Right lobe of liver (tissue), 6 donors: ENCODE data around the gene MIEF1. TPM values are rescaled to one million over a fixed set of nuclear protein-coding genes. Genes with fewer than 3 reads are reported as not detected.
A peak's percentile ranks its signal among the peaks of the same experiment; 100 is the strongest.

Source experiments
- ATAC-seq, 4 donors: fragments of 200-7000 bp; cut with Tn5 transposase; one replicate each; pipeline ENCODE4 v1.9.1; 2020; ENCODE audit warnings: mild to moderate bottlenecking in 4 of 4, moderate library complexity in 4 of 4
- DNase-seq, 3 donors: peaks; one replicate each; pipeline ENCODE4 v3.0.0-alpha.2; 2020
- H3K27ac ChIP-seq, 3 donors: fragments of 200-600 bp; one replicate each; pipeline ENCODE4 v1.8.0; 2022
- H3K27me3 ChIP-seq, 2 donors: fragments of 200-600 bp; one replicate each; pipeline ENCODE4 v1.8.0; 2022
- H3K36me3 ChIP-seq, 4 donors: fragments of 200-600 bp; sonication (generic) in 1 of 4; one replicate each; pipeline versions ENCODE4 v1.5.1 to v1.8.0; 2017 to 2022; ENCODE audit warnings: control low read depth in 1 of 4
- H3K4me1 ChIP-seq, 4 donors: fragments of 200-600 bp; sonication (generic) in 1 of 4; one replicate each; pipeline versions ENCODE4 v1.5.1 to v1.8.0; 2017 to 2022; ENCODE audit warnings: control low read depth in 1 of 4
- H3K4me3 ChIP-seq, 3 donors: fragments of 200-600 bp; one replicate each; pipeline ENCODE4 v1.8.0; 2022
- H3K9me3 ChIP-seq, 4 donors: fragments of 200-600 bp; sonication (generic) in 1 of 4; one replicate each; pipeline versions ENCODE4 v1.5.1 to v1.8.0; 2017 to 2022; ENCODE audit warnings: control low read depth in 1 of 4
- POLR2A ChIP-seq: fragments of 450-650 bp; IDR thresholded peaks from one replicate; pipeline ENCODE4 v1.6.1; 2017; ENCODE audit warnings: antibody characterized with exemption, mild to moderate bottlenecking
- WGBS: methylation state at CpG from one replicate; pipeline ENCODE4 v1.1.6; 2018; ENCODE audit warnings: low coverage, low lambda C conversion rate; ENCODE audit not compliant: insufficient coverage; ENCODE audit errors: missing lambda C conversion rate; 5-methylcytosine and 5-hydroxymethylcytosine counted together
- intact Hi-C, 2 donors: fragments of 100-400 bp; cut with DNase I; formaldehyde crosslinking; loops; one replicate each; pipeline versions ENCODE4 v1.11.2 to v1.14.1; 2022
- total RNA-seq, 6 experiments: library from RNA; depleted of rRNA in 2 of 6; stranded (reverse); fragments of >200 nt in 2 of 6; fragmentation: NEBNext Ultra II Directional in 3 of 6; extraction: Animal tissue kit (Norgen Biotek cat#: 25700) in 3 of 6; gene quantifications; one replicate each; pipeline versions ENCODE4 v1.1.0 to v1.2.4, GENCODE V29; 2016 to 2023
- TF ChIP-seq, protein P1 (sequence below), 4 donors: fragments of 200-600 bp in 3 of 4; fragments of 450-650 bp in 1 of 4; IDR thresholded peaks; one replicate each; pipeline versions ENCODE4 v1.5.1 to v1.8.0; 2016 to 2022; ENCODE audit warnings: antibody characterized with exemption in 4 of 4, mild to moderate bottlenecking in 2 of 4
- donor health status: DM: no; HTN: yes; CAD: no.
- donor health status: DM: no; HTN: no; CAD: no.
- donor health status: DM: no; HTN: no; CAD: no.
- donor health status: DM: no; HTN: yes; CAD: no.
- donor health status: DM: no; HTN: yes; CAD: no.

MIEF1 gene
- total RNA-seq, 6 experiments from 2014 or later = 17.4 to 24.4 (median 21.5) TPM

GRCh38 chr22:39534092-39534506 is 32.0 kb downstream of the MIEF1 start:
- Histone ChIP-seq H3K4me1 (peaks cover 0 to 31% (median 10%) of the 10 kb centered on the region in 4 donors), H3K9me3 (no peaks in the 10 kb centered on the region), H3K27ac (no peak overlapping the region), H3K27me3 (no peaks in the 10 kb centered on the region), H3K4me3 (no peak overlapping the region), H3K36me3 (peaks cover 0 to 11% (median 0%) of the 10 kb centered on the region in 4 donors)
- WGBS = 75% methylated on average over 7 of the region's 12 CpGs
- TF ChIP-seq POLR2A = no peak
- TF ChIP-seq, protein P1, sequence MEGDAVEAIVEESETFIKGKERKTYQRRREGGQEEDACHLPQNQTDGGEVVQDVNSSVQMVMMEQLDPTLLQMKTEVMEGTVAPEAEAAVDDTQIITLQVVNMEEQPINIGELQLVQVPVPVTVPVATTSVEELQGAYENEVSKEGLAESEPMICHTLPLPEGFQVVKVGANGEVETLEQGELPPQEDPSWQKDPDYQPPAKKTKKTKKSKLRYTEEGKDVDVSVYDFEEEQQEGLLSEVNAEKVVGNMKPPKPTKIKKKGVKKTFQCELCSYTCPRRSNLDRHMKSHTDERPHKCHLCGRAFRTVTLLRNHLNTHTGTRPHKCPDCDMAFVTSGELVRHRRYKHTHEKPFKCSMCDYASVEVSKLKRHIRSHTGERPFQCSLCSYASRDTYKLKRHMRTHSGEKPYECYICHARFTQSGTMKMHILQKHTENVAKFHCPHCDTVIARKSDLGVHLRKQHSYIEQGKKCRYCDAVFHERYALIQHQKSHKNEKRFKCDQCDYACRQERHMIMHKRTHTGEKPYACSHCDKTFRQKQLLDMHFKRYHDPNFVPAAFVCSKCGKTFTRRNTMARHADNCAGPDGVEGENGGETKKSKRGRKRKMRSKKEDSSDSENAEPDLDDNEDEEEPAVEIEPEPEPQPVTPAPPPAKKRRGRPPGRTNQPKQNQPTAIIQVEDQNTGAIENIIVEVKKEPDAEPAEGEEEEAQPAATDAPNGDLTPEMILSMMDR (IDR thresholded peaks at IDR 0.05) = no peak
- DNase-seq = no peak
- intact Hi-C loops = no loop called here
- no peak for ATAC-seq

DNA sequence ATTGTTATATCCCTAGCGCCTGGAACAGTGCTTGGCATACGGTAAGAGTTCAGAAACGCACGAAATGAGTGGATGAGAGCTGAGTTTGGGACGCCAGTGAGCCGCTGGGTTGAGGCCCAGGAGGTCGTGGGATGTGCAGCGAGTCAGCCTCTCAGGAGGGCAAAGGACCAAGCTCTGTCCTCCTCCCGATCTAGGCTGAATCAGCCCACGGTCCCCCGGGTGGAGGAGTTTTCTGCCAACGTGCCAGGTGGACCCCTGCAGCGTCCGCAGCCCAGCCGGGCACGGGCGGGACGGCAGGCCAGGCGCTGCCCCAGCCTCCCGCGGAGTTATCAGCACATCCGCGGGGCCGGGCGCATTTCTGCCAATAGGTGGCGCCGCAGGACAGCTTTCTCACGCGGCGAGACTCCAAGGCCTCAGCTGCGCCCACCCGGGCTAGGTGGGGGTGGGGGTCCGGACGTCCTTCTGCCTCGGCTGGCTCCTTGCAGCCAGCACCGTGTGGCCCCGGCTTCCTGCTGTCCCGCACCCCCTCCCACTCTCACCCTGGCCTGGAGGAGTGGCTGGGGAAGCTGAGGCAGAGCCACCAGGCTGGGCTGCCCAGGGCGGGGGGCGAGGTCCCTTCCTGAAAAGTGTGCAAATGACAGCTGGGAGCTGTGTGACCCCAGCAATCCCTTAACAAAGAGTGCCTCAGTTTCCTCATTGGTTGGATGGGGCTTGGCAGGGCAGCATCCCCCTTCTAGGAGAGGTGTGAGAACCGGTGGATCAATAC is 32.7 kb downstream of the MIEF1 start:
- Histone ChIP-seq H3K27ac (no peak overlapping the region), H3K4me3 (no peak overlapping the region), H3K4me1 (peaks cover 0 to 24% (median 9%) of the 10 kb centered on the region in 4 donors), H3K9me3 (no peaks in the 10 kb centered on the region), H3K36me3 (peaks cover 0 to 6% (median 0%) of the 10 kb centered on the region in 4 donors), H3K27me3 (no peaks in the 10 kb centered on the region)
- WGBS = 0% methylated on average over 4 of the region's 41 CpGs
- no peak for TF ChIP-seq POLR2A
- TF ChIP-seq, protein P1 (IDR thresholded peaks at IDR 0.05) = peak; percentile 92 to 98 (median 95)
- intact Hi-C loops = loop anchor here (5.0 kb wide), 1 partner anchor 493 kb away; no protein-coding TSS in a partner anchor
- ATAC-seq (peak; percentile 40 to 49 (median 44)), DNase-seq (peak; percentile 82 to 85 (median 83))

GRCh38 chr22:39535357-39535725 is 33.3 kb downstream of the MIEF1 start:
- ATAC-seq (no peak), DNase-seq (no peak)
- no peaks in the 10 kb centered on the region for H3K27me3 ChIP-seq
- H3K4me3 ChIP-seq = no peak overlapping the region
- H3K4me1 ChIP-seq = peaks cover 0 to 18% (median 6%) of the 10 kb centered on the region in 4 donors
- intact Hi-C loops = loop anchor here (5.0 kb wide), 1 partner anchor 492 kb away; no protein-coding TSS in a partner anchor
- H3K36me3 ChIP-seq = peaks cover 0 to under 1% (median 0%) of the 10 kb centered on the region in 4 donors
- TF ChIP-seq POLR2A = no peak
- TF ChIP-seq, protein P1 (IDR thresholded peaks at IDR 0.05) = no peak
- no peak overlapping the region for H3K27ac ChIP-seq
- WGBS = 15% methylated on average over 4 of the region's 13 CpGs
- no peaks in the 10 kb centered on the region for H3K9me3 ChIP-seq

- Histone ChIP-seq H3K27ac (no peak overlapping the region), H3K4me3 (no peak overlapping the region), H3K27me3 (no peaks in the 10 kb centered on the region), H3K36me3 (no peaks in the 10 kb centered on the region), H3K4me1 (peaks cover 0 to 17% (median 5%) of the 10 kb centered on the region in 4 donors), H3K9me3 (no peaks in the 10 kb centered on the region)
- ATAC-seq (no peak), DNase-seq (no peak)
- intact Hi-C loops = loop anchor here (5.0 kb wide), 1 partner anchor 491 kb away; no protein-coding TSS in a partner anchor
- no peak for TF ChIP-seq POLR2A
- TF ChIP-seq, protein P1 (IDR thresholded peaks at IDR 0.05) = no peak
- WGBS = 46% methylated on average over 3 of the region's 15 CpGs
These were observed 33.9 kb downstream of the MIEF1 start for GRCh38 chr22:39535831-39536449.
